HG03469 (cell line): ENCODE data around the gene DISC1.

ENCODE experiments used
- ATAC-seq: cut with Tn5 transposase; IDR thresholded peaks from one replicate; pipeline ENCODE4 v1.9.1; 2021; ENCODE audit warnings: mild to moderate bottlenecking, moderate library complexity, moderate number of reproducible peaks; ENCODE audit not compliant: unreplicated experiment

Gene DISC1

GRCh38 chr1:231972111-231972445, 345.5 kb downstream of the DISC1 start:
- ATAC-seq = no peak

- ATAC-seq = no peak
These were observed 347.2 kb downstream of the DISC1 start for GRCh38 chr1:231973830-231974229.

- ATAC-seq = no peak
These were observed 349.6 kb downstream of the DISC1 start for GRCh38 chr1:231976231-231976630.

GRCh38 chr1:231981675-231982074, 355.1 kb downstream of the DISC1 start:
- ATAC-seq = no peak

- ATAC-seq = no peak
These were observed 356.4 kb downstream of the DISC1 start for GRCh38 chr1:231982871-231983587.

GRCh38 chr1:231983588-231984193, 357.1 kb downstream of the DISC1 start:
- ATAC-seq = no peak

GRCh38 chr1:231985296-231986023, 358.9 kb downstream of the DISC1 start:
- no peak for ATAC-seq

GRCh38 chr1:231986631-231987336, 360.2 kb downstream of the DISC1 start:
- no peak for ATAC-seq

- ATAC-seq = no peak
These were observed 363.8 kb downstream of the DISC1 start for GRCh38 chr1:231990388-231990787.

- ATAC-seq = no peak
These were observed 364.6 kb downstream of the DISC1 start for GRCh38 chr1:231991231-231991630.

GRCh38 chr1:231993968-231994455, 367.4 kb downstream of the DISC1 start:
- no peak for ATAC-seq

GRCh38 chr1:231998791-231999190, 372.2 kb downstream of the DISC1 start:
- no peak for ATAC-seq

- no peak for ATAC-seq
These were observed 378.7 kb downstream of the DISC1 start for GRCh38 chr1:232005300-232005699.

GRCh38 chr1:232009741-232010140, 383.2 kb downstream of the DISC1 start:
- no peak for ATAC-seq

- no peak for ATAC-seq
These were observed 385.4 kb downstream of the DISC1 start for GRCh38 chr1:232011961-232012360.

GRCh38 chr1:232012773-232013386, 386.3 kb downstream of the DISC1 start:
- ATAC-seq = no peak

GRCh38 chr1:232014941-232015340, 388.4 kb downstream of the DISC1 start:
- ATAC-seq = no peak

GRCh38 chr1:232016616-232017015, 390.0 kb downstream of the DISC1 start:
- ATAC-seq = no peak

GRCh38 chr1:232017057-232017456, 390.5 kb downstream of the DISC1 start:
- ATAC-seq = no peak

GRCh38 chr1:232017759-232018158, 391.2 kb downstream of the DISC1 start:
- no peak for ATAC-seq
